CD4-positive, alpha-beta T cell treated with Interferon gamma for 1 hour (primary cell): Measurements from ENCODE around the gene POU4F3.
"Not testable (repeated sequence)": the region's sequence is repeated elsewhere in the genome, so short reads cannot be mapped to it uniquely, and the experiment has no call there.

ENCODE experiments used
- DNase-seq: peaks from one replicate; pipeline ENCODE4 v3.0.0-alpha.2; 2020

Gene POU4F3

GRCh38 chr5:146338774-146339714, at the start of gene POU4F3:
Gene POU4F3, plus strand, starts transcription at chr5:146338839. Its CDS starts 274 bp downstream, at chr5:146339113.
- DNase-seq = no peak

- DNase-seq = no peak
Measured at GRCh38 chr5:146290318-146290717, 48.3 kb upstream of the POU4F3 start.

- no peak for DNase-seq
Measured at GRCh38 chr5:146291421-146292074, 47.1 kb upstream of the POU4F3 start.

GRCh38 chr5:146296245-146296644, 42.4 kb upstream of the POU4F3 start:
- no peak for DNase-seq

GRCh38 chr5:146298920-146299319, 39.7 kb upstream of the POU4F3 start:
- DNase-seq = not testable (repeated sequence)

GRCh38 chr5:146301626-146302025, 37.0 kb upstream of the POU4F3 start:
- DNase-seq = no peak

- DNase-seq = no peak
Measured at GRCh38 chr5:146302406-146302805, 36.2 kb upstream of the POU4F3 start.

- no peak for DNase-seq
Measured at GRCh38 chr5:146306838-146307237, 31.8 kb upstream of the POU4F3 start.

- no peak for DNase-seq
Measured at GRCh38 chr5:146307796-146308195, 30.8 kb upstream of the POU4F3 start.

- DNase-seq = no peak
Measured at GRCh38 chr5:146310540-146310939, 28.1 kb upstream of the POU4F3 start.

- DNase-seq = no peak
Measured at GRCh38 chr5:146311278-146311677, 27.4 kb upstream of the POU4F3 start.

GRCh38 chr5:146313027-146313426, 25.6 kb upstream of the POU4F3 start:
- peak; percentile 4 for DNase-seq

GRCh38 chr5:146321571-146321970, 17.1 kb upstream of the POU4F3 start:
- no peak for DNase-seq

GRCh38 chr5:146327257-146327870, 11.3 kb upstream of the POU4F3 start:
- no peak for DNase-seq

GRCh38 chr5:146327989-146328388, 10.7 kb upstream of the POU4F3 start:
- no peak for DNase-seq

- no peak for DNase-seq
Measured at GRCh38 chr5:146329697-146330096, 8.9 kb upstream of the POU4F3 start.

GRCh38 chr5:146331423-146331822, 7.2 kb upstream of the POU4F3 start:
- no peak for DNase-seq

GRCh38 chr5:146334074-146334533, 4.5 kb upstream of the POU4F3 start:
- DNase-seq = no peak

- DNase-seq = no peak
Measured at GRCh38 chr5:146336197-146336596, 2.4 kb upstream of the POU4F3 start.

GRCh38 chr5:146337264-146337904, 1.3 kb upstream of the POU4F3 start:
- DNase-seq = no peak

- DNase-seq = no peak
Measured at GRCh38 chr5:146337928-146338327, 711 bp upstream of the POU4F3 start.

- no peak for DNase-seq
Measured at GRCh38 chr5:146339715-146340259, 1.1 kb downstream of the POU4F3 start.
